Measurements from ENCODE around the gene LANCL2.
"Not testable (repeated sequence)": the region's sequence is repeated elsewhere in the genome, so short reads cannot be mapped to it uniquely, and the experiment has no call there.

LANCL2 gene

GRCh38 chr7:55409482-55410225 lies 44.5 kb downstream of the LANCL2 start:
- DNase-seq: no peak

DNA sequence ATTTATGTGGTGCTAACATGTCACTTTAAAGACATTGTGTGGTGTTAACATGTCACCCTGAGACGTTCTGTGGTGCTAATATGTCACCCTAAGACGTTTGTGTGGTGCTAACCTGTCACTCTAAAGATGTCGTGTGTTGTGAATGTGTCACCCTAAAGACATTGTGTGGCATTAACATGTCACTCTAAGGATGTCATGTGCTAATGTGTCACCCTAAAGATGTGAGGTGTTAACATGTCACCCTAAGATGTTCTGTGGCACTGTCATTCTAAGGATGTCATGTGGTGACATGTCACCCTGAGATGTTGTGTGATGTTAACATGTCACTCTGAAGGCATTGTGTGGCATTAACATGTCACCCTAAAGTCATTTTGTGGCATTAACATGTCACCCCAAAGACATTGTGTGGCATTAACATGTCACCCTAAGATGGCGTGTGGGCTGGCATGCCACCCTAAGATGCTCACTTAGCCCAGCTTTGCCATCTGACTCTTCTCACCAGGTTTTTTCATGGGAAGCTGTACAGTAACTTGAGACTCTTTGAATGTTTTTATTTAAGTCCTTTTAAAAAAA lies 45.6 kb downstream of the LANCL2 start:
- DNase-seq: no peak

GRCh38 chr7:55411844-55412243 lies 46.7 kb downstream of the LANCL2 start:
- no peak for DNase-seq

DNA sequence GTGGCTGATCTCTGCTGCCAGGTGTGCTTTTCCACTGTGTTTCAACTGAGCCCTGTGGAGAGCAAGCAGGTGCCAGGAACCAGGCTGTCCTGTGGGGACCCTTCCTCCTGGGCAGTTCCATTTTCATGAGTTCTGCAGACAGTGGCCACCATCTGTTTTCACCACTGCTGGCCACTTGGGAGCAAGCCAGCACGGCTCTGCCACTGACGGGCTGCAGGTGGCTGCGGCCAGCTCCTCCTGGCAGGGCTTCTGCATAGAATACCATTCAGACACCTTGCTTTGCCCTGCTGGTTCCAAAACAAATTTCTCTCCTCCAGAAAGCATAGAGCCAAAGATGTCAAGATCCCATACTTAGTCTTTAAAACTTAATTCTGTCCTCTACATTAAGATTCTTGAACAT lies 48.3 kb downstream of the LANCL2 start:
- DNase-seq: no peak

DNA sequence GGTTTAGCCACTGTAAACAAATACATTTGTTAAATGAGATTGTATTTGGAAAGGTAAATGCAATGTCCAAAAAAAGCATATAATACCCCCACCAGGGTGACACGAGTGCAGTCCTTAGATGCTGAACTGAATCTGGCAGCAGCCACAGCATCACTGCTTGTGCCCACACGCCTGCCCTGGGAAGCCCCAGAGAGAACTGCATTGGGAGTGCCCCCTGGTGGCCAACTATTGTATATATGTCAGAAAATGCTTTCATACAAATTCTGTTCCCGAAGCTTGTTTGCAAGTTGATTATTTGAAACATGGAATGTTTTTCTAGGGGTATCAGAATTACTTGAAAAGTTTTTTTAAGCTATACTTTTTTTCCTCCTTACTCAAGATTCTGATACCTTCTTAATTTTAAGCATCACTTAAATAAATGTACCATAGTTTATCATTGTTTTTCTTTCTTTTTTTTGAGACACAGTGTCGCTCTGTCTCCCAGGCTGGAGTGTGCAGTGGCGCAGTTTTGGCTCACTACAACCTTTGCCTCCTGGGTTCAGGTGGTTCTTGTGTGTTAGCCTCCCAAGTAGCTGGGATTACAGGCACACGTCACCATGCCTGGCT lies 50.1 kb downstream of the LANCL2 start:
- DNase-seq: peak; percentile 73 to 81

DNA sequence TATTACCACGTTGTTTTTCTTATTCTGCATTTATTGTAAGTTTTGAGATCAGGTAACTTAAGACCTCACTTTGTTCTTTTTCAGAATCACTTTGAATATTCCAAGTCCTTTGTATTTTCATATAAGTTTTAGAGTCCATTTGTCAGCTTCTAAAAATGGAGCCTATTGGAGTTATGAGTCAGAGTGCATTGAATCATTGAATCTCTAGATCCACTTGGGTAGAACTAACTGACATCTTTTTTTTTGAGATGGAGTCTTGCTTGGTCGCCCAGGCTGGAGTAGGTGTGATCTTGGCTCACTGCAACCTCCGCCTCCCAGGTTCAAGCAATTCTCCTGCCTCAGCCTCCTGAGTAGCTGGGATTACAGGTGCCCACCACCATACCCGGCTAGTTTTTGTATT lies 52.3 kb downstream of the LANCL2 start:
- DNase-seq: not testable (repeated sequence)

- no peak for DNase-seq
These were observed 55.4 kb downstream of the LANCL2 start for GRCh38 chr7:55420530-55420929.

DNA sequence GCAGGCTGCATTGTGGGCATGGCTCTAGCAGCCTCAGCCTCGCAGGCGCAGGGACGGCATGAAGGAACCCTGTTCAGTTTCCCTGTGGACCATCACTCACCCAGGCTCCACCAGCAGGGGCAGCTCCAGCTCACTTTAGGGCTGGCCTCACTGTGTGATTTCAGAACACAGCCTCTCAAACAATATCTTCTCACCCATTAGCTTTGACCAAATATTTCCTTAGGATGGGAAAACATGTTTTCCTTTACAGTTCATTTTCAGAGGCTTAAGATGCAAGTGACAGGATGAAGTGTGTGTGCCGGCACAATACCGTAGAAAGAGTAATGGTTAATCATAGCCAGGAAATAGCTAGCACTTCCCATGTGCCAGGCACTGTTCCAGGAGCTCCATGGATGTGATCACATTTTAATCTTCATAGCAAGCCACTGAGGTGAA lies 58.2 kb downstream of the LANCL2 start:
- DNase-seq: no peak

GRCh38 chr7:55423891-55424290 lies 58.8 kb downstream of the LANCL2 start:
- no peak for DNase-seq

DNA sequence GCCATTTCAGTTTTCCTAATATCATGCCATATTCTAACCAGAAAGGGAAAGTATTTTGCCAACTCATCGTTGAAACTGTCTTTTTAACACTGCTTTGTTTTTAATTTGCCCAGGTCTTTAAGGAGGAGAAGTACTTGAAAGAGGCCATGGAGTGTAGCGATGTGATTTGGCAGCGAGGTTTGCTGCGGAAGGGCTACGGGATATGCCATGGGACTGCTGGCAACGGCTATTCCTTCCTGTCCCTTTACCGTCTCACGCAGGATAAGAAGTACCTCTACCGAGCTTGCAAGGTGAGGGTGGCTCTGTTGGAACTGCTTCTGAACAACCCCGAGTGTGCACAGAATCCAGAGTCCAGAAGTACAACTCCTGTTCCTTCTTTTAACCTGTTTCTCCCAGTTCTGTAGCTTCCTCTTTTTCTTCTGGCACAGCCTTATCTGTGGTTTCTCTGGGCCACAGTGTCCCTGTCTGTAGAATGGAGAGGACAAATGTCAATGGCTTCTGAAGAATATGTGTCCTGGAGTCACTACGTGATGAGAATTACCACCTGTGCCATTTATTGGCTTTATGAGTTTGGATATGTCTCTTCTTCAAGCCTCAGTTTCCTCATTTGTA lies 60.1 kb downstream of the LANCL2 start:
- DNase-seq: no peak

GRCh38 chr7:55426676-55427075 lies 61.5 kb downstream of the LANCL2 start:
- no peak for DNase-seq

GRCh38 chr7:55427342-55427741 lies 62.2 kb downstream of the LANCL2 start:
- no peak for DNase-seq

DNA sequence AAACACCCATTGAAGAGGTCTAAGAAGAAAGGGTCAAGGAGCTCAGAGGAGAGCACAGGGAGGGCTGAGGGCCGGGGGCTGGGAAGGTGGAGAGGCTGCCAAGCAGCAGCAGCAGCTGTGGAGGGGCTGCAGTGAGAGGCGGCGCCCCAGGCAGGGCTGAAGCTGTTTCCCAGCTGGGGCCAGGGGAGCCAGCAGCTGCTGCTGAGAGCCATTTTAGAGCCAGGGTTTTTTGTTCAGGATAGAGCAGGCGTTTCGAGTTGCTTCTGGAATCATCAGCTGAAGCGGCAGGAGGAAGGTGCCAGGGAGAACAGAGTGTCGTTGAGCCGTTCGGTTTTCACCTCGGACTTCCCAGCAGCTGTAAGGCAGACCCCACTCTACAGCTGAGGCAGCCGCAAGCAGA lies 62.7 kb downstream of the LANCL2 start:
- no peak for DNase-seq

DNA sequence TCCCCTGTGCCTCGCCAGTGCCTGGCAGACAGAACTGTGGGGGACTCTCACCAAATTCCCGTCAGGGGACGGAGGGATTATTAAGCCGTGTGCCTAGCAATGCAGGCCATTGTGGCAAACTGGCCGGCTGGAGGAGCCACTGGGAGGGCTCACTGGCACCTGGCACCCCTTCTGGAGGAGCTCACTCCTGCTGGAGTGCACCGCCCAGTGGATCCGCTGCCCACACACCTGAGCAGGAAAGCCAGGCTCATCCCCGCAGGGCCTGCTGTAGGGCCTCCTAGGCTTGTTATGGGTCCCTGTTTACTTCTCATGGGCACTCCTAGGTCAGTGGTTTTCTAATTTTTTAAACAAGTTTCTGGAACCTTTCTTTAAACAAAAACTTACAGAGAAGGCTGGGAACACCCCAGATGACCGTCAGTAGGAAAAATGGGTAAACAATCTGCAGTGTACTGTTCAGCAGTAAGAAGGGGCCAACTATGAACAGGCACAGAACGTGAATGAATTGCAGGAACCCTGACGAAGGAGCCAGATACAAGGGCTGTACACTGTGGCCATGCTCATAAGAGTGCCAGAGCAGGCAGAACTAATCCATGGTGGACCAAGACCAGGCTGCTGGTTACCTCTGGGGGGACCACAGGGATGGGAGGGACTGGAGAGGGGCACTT lies 64.8 kb downstream of the LANCL2 start:
- no peak for DNase-seq

DNA sequence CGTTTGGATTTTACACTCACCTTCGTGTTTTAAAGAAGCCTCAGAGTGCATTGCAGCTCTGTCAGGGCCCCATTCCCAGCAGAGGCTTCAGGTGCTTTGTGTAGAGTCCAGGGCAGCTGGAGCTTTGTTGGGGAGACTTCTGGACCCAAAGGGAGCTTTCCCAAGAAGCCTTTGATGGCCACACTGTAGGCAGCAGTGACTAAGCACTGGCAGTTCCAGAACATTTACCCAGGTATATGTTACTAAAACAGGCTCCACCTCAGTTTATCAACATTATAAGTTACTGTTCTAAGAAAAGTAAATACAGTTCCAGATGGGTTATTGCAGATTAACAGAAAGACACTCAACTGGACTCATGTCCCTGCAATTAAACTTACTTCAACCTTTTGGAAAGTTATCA lies 66.8 kb downstream of the LANCL2 start:
- no peak for DNase-seq

DNA sequence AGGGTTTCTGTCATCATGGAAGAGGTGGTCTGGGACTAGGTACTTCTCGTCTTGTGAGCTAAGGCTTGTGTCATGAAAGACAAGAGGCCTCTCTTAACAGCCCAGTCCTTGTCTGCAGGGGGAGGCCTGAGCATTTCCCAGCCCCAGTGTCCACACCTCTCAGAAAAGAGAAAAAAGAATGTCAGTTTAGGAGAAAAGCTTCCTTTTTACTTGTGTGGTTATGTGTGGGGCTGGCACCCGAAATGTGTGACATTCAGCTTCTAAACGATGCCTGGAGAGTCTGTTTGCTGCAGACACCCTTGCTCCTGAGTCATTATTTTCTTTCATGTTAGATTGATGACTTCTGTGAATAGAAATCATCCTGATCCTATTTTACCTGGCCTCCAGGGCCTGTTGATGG lies 67.4 kb downstream of the LANCL2 start:
- DNase-seq: no peak

DNA sequence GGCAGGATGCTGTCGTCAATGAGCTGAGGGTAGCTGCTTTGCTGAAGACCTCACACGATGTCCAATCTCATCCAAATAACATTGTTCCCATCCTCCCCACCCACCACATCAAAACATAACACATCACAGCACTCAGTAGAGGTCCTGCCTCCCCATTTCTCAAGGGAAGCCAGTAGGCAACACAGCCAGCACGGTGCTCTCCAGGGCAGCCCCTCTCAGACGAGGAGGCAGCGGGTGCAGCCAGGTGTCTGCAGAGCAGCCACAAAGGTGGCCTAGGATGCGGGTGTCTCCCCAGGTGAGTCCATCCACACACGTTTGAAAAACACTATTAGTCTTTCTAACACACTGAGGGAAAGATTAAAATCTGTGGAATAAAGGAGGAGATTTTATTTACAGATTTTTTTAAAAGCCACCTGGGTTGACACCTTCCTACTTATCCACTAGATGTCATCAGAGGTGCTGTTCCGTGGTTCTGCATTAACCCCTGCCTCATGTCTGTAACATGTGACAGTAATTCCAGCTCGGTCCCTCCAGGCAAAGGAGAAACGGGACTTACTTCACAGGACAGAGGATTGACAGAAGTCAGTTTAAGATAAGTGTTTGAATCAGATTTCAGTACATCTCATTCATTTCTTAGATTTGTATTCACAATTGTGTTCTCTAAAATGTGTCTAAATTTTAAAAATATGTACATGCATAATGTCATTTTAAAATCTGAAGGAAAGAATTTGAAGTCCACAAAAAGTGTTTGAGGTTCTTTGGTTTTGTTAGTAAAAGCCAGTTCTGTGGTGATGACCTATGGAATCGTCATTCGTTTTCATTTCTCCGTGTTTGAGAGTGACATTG lies 68.0 kb downstream of the LANCL2 start:
- DNase-seq: peak in 1 of 2 donors; percentile 38

DNA sequence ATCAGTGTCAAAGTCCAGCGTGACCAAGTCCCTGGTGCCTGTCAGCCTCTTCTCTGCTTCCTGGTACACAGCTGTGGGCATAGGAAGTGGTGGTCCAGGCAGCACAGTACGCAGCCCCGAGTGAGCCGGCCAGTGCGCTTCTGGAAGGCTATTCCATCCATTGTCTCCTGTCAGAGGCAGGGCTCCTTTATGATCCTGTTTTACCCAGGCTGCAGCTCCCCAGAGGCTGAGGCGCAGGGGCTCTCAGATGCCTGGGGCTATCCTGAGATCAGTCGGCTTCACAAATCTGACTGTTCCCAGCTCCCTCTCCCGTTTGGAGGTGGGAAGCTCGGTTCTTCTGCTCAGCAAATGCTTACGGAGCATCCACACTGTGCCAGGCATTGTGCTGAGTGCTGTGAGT lies 70.3 kb downstream of the LANCL2 start:
- DNase-seq: no peak

- no peak for DNase-seq
These were observed 71.3 kb downstream of the LANCL2 start for GRCh38 chr7:55436457-55436856.

DNA sequence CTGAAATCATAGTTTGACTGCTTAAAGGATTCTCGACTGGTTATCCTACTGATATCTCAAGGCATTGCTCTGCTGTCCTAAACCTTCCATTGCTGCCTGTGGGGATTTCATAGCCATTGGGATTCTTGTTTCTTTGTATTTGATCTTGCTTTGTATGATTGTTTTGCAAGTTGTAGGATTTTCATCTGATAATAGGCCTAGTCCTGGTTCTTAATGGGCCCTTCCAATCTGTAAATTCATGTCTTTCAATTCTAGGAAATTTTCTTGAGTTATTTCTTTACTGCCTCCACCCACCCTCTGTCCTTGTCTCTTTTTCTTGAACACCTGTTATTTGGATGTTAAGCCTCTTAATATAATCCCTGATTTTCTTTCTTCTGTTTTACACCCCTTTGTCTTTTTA lies 72.2 kb downstream of the LANCL2 start:
- no peak for DNase-seq

- DNase-seq: no peak
These were observed 73.1 kb downstream of the LANCL2 start for GRCh38 chr7:55438085-55438756.

Measured in CD4-positive, alpha-beta T cell treated with Interleukin-1 beta for 1 hour (primary cell).